ENCODE measurements around the gene GAREM1.

GAREM1 gene

GRCh38 chr18:32216390-32216789 is 254.3 kb downstream of the GAREM1 start:
- H3K4me3 ChIP-seq (ENCODE audit: low read depth, low read length): no peak overlapping the region
- DNase-seq (ENCODE audit: low read depth): no peak
- no peak for TF ChIP-seq CTCF (conservative IDR thresholded peaks at IDR 0.05; ENCODE audit: low read depth, low read length)

- DNase-seq (ENCODE audit: low read depth): no peak
- TF ChIP-seq CTCF (conservative IDR thresholded peaks at IDR 0.05; ENCODE audit: low read depth, low read length): no peak
- no peak overlapping the region for H3K4me3 ChIP-seq (ENCODE audit: low read depth, low read length)
Observed at GRCh38 chr18:32213693-32214092, 257.0 kb downstream of the GAREM1 start.

Data from choroid plexus epithelial cell (primary cell).